Ammon's horn (tissue), 1 donor: ENCODE data around the gene CTU2.

Experiments used
- DNase-seq: peaks from one replicate; pipeline ENCODE4 v3.0.0-alpha.2; 2016; ENCODE audit warnings: low spot score

Gene CTU2

DNA sequence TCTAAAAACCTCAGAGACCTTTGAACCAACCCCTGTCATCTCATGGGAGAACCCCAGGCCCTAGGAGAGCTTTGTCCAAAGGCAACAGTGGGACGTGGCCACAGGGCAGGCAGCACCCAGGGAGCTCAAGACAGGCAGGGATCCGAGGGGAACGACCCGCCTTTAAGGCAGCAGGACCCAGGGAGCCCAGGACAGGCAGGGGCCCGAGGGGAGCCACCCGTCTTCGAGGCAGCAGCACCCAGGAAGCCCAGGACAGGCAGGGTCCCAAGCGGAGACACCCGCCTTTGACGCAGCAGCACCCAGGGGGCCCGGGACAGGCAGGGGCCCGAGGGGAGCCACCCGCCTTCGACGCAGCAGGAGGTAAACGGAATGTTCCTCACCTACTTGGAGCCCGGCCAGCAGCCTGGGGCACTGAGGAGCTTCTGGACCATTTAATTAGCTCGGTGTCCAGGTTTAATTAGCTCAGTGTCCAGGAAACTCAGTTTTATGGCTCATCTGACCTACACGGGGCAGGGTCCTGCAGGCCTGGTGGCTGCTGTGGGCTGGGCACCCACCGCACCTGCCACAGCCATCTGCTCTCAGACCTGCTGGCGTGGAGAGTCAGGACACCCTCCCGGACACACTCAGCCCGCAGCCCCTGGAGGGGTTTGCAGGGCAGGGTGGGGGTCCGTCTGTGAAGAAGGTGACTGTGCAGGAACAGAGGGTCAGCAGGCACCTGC, 54.3 kb downstream of the CTU2 start:
- no peak for DNase-seq

DNA sequence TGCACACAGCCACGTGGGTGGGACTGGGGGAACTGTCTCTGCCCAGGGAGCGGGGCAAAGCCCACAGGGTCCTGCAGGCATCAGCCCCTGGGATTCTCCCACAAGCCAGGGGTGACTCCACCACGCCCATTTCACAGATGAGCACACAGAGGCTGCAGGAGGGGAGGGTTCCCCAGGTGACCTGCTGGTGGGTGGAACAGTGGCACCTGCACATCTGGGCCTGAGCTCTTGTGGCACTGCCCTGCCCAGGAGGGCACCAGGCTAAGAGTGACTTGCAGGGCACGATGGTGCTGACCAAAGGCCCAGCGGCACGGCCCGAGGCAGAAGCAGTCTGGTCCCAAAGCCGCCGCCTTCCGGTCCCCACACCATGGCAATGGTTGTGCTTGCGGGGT, 54.8 kb downstream of the CTU2 start:
- DNase-seq: no peak

DNA sequence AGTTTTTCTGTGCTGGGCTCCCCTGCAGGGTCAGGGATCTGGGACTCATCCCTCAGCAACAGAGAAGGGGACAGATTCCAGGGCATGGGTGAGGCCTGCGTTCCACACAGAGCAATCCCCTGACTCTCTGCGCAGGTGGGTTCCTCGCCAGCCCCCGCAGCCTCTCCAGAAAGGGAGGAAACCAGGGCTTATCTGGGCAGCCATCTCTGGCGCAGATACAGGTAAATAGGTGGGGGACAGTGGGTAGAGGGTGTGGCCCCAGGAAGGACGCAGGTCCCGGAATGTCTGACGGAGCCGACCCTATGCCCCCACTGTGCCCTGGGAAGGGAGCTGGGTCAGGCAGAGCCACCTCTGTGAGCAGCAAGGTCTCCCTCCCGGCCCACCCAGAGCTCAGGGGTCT, 55.5 kb downstream of the CTU2 start:
- DNase-seq: no peak

DNA sequence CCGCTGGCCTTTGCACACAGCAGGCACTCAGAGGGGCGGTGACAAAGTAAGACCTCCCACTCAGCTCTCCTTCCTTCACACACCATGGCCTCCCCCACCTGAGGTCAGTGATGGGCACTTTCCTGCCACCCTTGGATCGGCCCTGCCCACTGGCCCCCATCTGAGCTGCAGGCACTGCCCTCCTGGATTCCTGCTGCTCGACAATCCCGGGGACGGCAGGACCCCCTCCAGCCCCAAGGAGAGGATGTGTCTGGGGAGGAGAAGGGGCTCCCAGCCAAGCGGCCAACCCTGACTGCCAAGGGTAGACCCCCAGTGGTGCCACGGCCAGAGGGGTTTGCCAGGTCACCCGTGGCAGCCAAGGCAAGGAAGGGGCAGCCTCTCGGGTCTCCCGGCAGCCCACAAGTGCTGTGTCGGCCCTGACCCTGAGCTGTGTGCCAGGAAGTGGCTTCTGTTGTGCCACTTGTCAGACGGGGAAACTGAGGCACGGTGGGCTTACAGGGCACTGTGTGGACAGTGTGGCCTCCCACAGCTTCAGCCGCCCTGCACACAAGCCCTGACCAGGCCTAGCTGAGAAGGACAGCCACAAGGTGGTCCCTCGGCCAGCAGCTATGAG, 56.1 kb downstream of the CTU2 start:
- DNase-seq: no peak

DNA sequence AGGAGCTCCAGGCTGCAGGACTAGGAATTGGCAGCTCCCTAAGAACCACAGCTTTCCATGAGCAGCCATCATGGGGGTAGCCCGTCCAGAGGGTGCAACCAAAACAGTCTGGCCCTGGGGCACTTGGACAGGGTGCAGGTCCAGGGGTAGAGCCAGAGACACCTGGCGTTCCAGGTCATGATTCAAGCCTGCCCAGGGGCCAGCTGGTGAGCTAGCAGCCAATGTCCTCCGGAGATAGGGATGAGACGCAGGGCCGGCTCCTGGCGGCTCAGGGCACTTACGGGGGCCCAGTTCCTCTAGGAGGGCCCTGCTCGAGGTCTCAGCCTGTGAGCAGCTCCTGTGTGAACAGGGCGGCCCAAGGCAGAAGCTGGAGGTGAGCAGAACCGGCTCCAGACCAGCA, 56.6 kb downstream of the CTU2 start:
- DNase-seq: no peak

DNA sequence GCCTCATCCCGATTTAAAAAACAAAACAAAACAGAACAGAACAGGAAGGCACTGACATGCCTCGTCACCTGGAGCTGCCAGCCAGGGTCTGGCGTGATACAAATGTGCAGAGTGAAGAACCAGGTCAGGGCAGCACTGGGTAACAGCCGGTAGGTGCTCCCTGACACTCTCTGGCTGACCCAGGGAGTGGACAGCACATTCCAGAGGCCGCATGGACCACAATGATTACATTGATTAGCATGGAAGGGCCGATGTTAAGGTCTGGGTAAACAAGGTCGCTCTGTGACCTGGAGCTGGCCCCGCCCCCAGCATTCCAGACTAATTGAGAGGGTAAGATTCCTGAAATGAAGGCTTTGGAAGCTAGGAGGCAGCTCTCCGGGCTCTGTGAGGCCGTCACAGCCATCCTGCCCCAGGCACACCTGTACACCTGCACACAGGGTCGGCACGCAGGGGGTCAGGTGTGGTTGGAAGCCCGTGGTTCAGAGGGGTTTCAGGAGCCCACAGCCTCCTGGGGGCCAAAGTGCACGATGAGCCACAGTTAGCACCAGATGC, 57.3 kb downstream of the CTU2 start:
- DNase-seq: no peak

DNA sequence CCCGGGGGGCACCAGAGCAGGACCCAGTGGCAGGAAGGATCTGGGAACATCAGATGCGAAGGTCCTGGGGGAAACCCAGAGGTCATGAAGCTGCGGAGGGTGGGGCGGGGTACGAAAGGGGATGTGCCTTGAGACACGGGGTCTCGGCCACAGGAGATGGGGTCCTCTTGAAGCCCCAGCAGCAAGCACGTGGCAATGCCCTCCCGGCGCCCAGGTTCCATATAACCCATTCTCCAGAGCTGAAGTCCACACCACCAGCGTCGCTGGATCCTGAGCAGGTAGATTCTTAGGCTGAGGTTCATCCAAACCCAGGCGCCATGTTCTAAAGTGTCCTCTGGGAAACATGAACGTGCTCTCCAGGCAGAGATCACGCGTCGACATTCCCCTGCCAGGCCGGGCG, 57.8 kb downstream of the CTU2 start:
- no peak for DNase-seq

DNA sequence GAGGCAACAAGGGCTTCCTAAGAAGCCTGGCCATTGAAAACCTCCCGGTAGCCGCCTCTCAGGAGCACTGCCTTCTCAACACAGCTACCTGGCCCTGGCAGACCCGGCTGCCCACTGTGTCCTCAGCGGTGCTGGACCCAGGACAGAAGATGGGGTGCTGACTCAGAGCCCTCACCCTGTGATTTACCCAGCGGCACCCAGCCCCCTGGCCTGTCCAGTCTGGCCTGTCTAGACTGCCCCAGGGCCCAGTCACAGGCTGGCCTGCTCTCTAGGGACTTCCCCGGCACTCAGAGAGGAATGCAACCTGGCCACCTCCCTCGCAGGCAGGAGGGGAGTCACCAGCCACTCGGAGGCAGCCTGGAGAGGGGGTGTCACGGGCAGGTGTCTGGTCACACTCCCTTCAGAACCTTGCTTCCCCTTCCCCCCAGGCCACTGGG, 58.6 kb downstream of the CTU2 start:
- DNase-seq: no peak
